GM12878 (cell line): ENCODE data around the gene RBMX2. TPM values are rescaled to one million over a fixed set of nuclear protein-coding genes. Genes with fewer than 3 reads are reported as not detected.

Experiments
- ATAC-seq: fragments of 200-7000 bp; cut with Tn5 transposase; 3 replicates; pipeline ENCODE4 v1.9.1; 2020; ENCODE audit warnings: mild to moderate bottlenecking, moderate library complexity
- BruUV-seq: library from RNA; stranded (reverse); fragments of 400-500 nt; replicated peaks from 2 replicates; lab custom pipeline; 2021; lab: Mats Ljungman, UMichigan
- CTCF ChIA-PET: fragments of 300-600 bp; sonication (Branson Sonifier 250); formaldehyde crosslinking; extraction: SDS; loops from one replicate; lab custom pipeline; 2021; ENCODE audit warnings: inconsistent platforms; lab: Yijun Ruan, JAX
- POLR2A ChIA-PET: fragments of 350-600 bp; formaldehyde crosslinking; extraction: SDS; loops from one replicate; lab custom pipeline; 2021; ENCODE audit warnings: inconsistent platforms; lab: Charles Lee
- RAD21 ChIA-PET: fragments of 300-600 bp; sonication (Branson Sonifier 250); formaldehyde crosslinking; loops from one replicate; lab custom pipeline; 2023; ENCODE audit warnings: antibody characterized with exemption; ENCODE audit not compliant: unreplicated experiment; lab: Charles Lee
- SMC1A ChIA-PET: fragments of 300-600 bp; sonication (Branson Sonifier 250); formaldehyde crosslinking; loops from one replicate; lab custom pipeline; 2023; ENCODE audit not compliant: unreplicated experiment, uncharacterized antibody; lab: Charles Lee
- DNase-seq: peaks from one replicate; pipeline ENCODE4 v3.0.0-alpha.2; 2011; ENCODE audit warnings: low read depth, low spot score
- FAIRE-seq: peaks from 3 replicates; lab custom pipeline; 2011; peaks lifted over from hg19 to GRCh38; lab: Jason Lieb, UNC
- H2AFZ ChIP-seq: 2 replicates; pipeline ENCODE4 v1.6.0; 2011; ENCODE audit warnings: low read depth, low read length, control low read depth; ENCODE audit not compliant: control insufficient read depth
- H3K27ac ChIP-seq: 2 replicates; pipeline ENCODE4 v1.5.1; 2011; ENCODE audit warnings: control low read depth; ENCODE audit not compliant: control insufficient read depth, insufficient read depth
- H3K27me3 ChIP-seq, 2 experiments: replicated peaks in 1 of 2; 2 replicates each; pipeline versions ENCODE4 v1.6.0 to v1.6.1; 2011; ENCODE audit warnings: low read length in 1 of 2; ENCODE audit not compliant: control insufficient read depth in 2 of 2, insufficient read depth in 2 of 2
- H3K36me3 ChIP-seq, 2 experiments: 2 replicates each; pipeline ENCODE4 v1.5.1; 2011; ENCODE audit warnings: low read length in 1 of 2; ENCODE audit not compliant: control insufficient read depth in 2 of 2, insufficient read depth in 2 of 2
- H3K4me1 ChIP-seq: 2 replicates; pipeline ENCODE4 v1.6.1; 2011; ENCODE audit warnings: mild to moderate bottlenecking, low read length, moderate library complexity, mixed read lengths; ENCODE audit not compliant: control insufficient read depth, insufficient read depth
- H3K4me2 ChIP-seq: 2 replicates; pipeline ENCODE4 v1.6.0; 2011; ENCODE audit warnings: control low read depth; ENCODE audit not compliant: control insufficient read depth, insufficient read depth
- H3K4me3 ChIP-seq: fragments of 200-600 bp; sonication (generic); 2 replicates; pipeline ENCODE4 v1.5.1; 2016
- H3K79me2 ChIP-seq: 2 replicates; pipeline ENCODE4 v1.6.0; 2011; ENCODE audit warnings: low read length; ENCODE audit not compliant: control insufficient read depth, insufficient read depth
- H3K9ac ChIP-seq: 2 replicates; pipeline ENCODE4 v1.8.0; 2011; ENCODE audit warnings: low read length, control low read depth, mixed read lengths; ENCODE audit not compliant: control insufficient read depth, insufficient read depth
- H3K9me3 ChIP-seq: replicated peaks from 3 replicates; pipeline ENCODE4 v1.5.1; 2011; ENCODE audit warnings: mild to moderate bottlenecking, low read length; ENCODE audit not compliant: control insufficient read depth, insufficient read depth
- H4K20me1 ChIP-seq: 2 replicates; pipeline ENCODE4 v1.6.0; 2011; ENCODE audit not compliant: control insufficient read depth, insufficient read depth
- DPF2 ChIP-seq: fragments of 450-650 bp; IDR thresholded peaks from 2 replicates; pipeline ENCODE4 v1.6.1; 2017; ENCODE audit warnings: mild to moderate bottlenecking
- IKZF1 ChIP-seq: fragments of 450-650 bp; conservative IDR thresholded peaks from 2 replicates; pipeline ENCODE4 v1.6.1; 2017; ENCODE audit warnings: antibody characterized with exemption, mild to moderate bottlenecking
- MEF2A ChIP-seq: IDR thresholded peaks from 2 replicates; pipeline ENCODE4 v1.6.1; 2011; ENCODE audit warnings: low read depth, mild to moderate bottlenecking, low read length, moderate library complexity; ENCODE audit not compliant: insufficient read depth
- NR2F1 ChIP-seq: fragments of 450-650 bp; conservative IDR thresholded peaks from 2 replicates; pipeline ENCODE4 v1.6.1; 2017; ENCODE audit warnings: mild to moderate bottlenecking
- POLR2AphosphoS5 ChIP-seq: IDR thresholded peaks from 2 replicates; pipeline ENCODE4 v1.6.1; 2011; ENCODE audit warnings: mild to moderate bottlenecking, low read length, inconsistent platforms
- RELB ChIP-seq: fragments of 450-650 bp; IDR thresholded peaks from 2 replicates; pipeline ENCODE4 v1.6.1; 2017; ENCODE audit warnings: low read depth, mild to moderate bottlenecking, moderate library complexity
- SIN3A ChIP-seq: IDR thresholded peaks from 2 replicates; pipeline ENCODE4 v1.6.1; 2012; ENCODE audit warnings: low read depth, low read length, improper control_type of control experiment
- SIX5 ChIP-seq: IDR thresholded peaks from 2 replicates; pipeline ENCODE4 v1.6.1; 2011; ENCODE audit warnings: mild to moderate bottlenecking, low read depth, low read length, moderate library complexity; ENCODE audit not compliant: severe bottlenecking
- SUZ12 ChIP-seq: fragments of 200-600 bp; sonication (generic); IDR thresholded peaks from one replicate; pipeline ENCODE4 v1.6.1; 2018; ENCODE audit warnings: antibody characterized with exemption, mild to moderate bottlenecking; ENCODE audit not compliant: unreplicated experiment
- WRNIP1 ChIP-seq: IDR thresholded peaks from 2 replicates; pipeline ENCODE4 v1.6.1; 2011; ENCODE audit warnings: low read depth, low read length, improper control_type of control experiment, borderline replicate concordance
- YBX1 ChIP-seq: fragments of 450-650 bp; IDR thresholded peaks from 2 replicates; pipeline ENCODE4 v1.6.1; 2016; ENCODE audit warnings: antibody characterized with exemption
- YY1 ChIP-seq: IDR thresholded peaks from 2 replicates; pipeline ENCODE4 v1.6.1; 2011; ENCODE audit warnings: low read depth, mild to moderate bottlenecking, low read length
- ZBED1 ChIP-seq: IDR thresholded peaks from 2 replicates; pipeline ENCODE4 v1.6.1; 2016; ENCODE audit warnings: borderline replicate concordance
- ZNF217 ChIP-seq: fragments of 450-650 bp; IDR thresholded peaks from 2 replicates; pipeline ENCODE4 v1.6.1; 2017; ENCODE audit warnings: antibody characterized with exemption, mild to moderate bottlenecking
- ZNF24 ChIP-seq: fragments of 450-650 bp; IDR thresholded peaks from 2 replicates; pipeline ENCODE4 v1.6.1; 2017; ENCODE audit warnings: antibody characterized with exemption, mild to moderate bottlenecking
- WGBS: methylation state at CpG from one replicate; pipeline ENCODE4 v1.1.6; 2016; ENCODE audit warnings: low lambda C conversion rate; ENCODE audit not compliant: insufficient replicate concordance, insufficient coverage; ENCODE audit errors: missing lambda C conversion rate; 5-methylcytosine and 5-hydroxymethylcytosine counted together
- in situ Hi-C: fragments of 300-500 bp; cut with MboI; formaldehyde crosslinking; loops from 9 replicates; pipeline ENCODE4 v1.14.3; 2018; ENCODE audit warnings: mixed read lengths
- intact Hi-C: fragments of 100-400 bp; cut with micrococcal nuclease; formaldehyde crosslinking; loops from one replicate; pipeline ENCODE4 v1.14.2; 2022; ENCODE audit not compliant: unreplicated experiment
- polyA plus RNA-seq, 11 experiments: library from polyadenylated mRNA; depleted of rRNA in 4 of 11; unstranded in 6 of 11; stranded (reverse) in 5 of 11; fragments of >200 nt; fragmentation: Nextera tagmentation in 4 of 11; fragmentation: Illumina TruSeq in 1 of 11; extraction: Ambion mirVana in 4 of 11; extraction: Trizol in 1 of 11; gene quantifications; 1 replicate in 1 of 11; 2 replicates in 10 of 11; pipeline versions ENCODE4 v1.2.1 to v1.2.3, GENCODE V29; 2011 to 2016; ENCODE audit warnings: inconsistent platforms in 2 of 11, missing spikeins in 2 of 11, low read depth in 1 of 11
- total RNA-seq, 4 experiments: library from RNA; depleted of rRNA in 3 of 4; stranded (reverse); fragments of >200 nt in 3 of 4; fragmentation: Illumina TruSeq in 1 of 4; extraction: Trizol in 1 of 4; gene quantifications; 2 replicates each; pipeline versions ENCODE4 v1.2.1 to v1.2.3, GENCODE V29; 2013 to 2021
- TF ChIP-seq, protein P1 (sequence below): IDR thresholded peaks from 2 replicates; pipeline ENCODE4 v1.6.1; 2011; ENCODE audit warnings: low read depth, mild to moderate bottlenecking, low read length, moderate library complexity, borderline replicate concordance; ENCODE audit errors: extremely low read depth
- TF ChIP-seq, protein P2 (sequence below): fragments of 450-650 bp; IDR thresholded peaks from 2 replicates; pipeline ENCODE4 v1.6.1; 2016; ENCODE audit warnings: mild to moderate bottlenecking, moderate library complexity, borderline replicate concordance

Gene RBMX2
- total and polyA plus RNA-seq, 10 of the 15 experiments (the other 5 are each of a cell fraction or from before 2014, with no cell fraction given) = 18.9 to 56.0 (median 32.6) TPM

- no peak for TF ChIP-seq SUZ12
- TF ChIP-seq ZNF24 = no peak
- TF ChIP-seq WRNIP1 = no peak
- TF ChIP-seq, protein P1, sequence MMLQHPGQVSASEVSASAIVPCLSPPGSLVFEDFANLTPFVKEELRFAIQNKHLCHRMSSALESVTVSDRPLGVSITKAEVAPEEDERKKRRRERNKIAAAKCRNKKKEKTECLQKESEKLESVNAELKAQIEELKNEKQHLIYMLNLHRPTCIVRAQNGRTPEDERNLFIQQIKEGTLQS = no peak
- TF ChIP-seq, protein P2, sequence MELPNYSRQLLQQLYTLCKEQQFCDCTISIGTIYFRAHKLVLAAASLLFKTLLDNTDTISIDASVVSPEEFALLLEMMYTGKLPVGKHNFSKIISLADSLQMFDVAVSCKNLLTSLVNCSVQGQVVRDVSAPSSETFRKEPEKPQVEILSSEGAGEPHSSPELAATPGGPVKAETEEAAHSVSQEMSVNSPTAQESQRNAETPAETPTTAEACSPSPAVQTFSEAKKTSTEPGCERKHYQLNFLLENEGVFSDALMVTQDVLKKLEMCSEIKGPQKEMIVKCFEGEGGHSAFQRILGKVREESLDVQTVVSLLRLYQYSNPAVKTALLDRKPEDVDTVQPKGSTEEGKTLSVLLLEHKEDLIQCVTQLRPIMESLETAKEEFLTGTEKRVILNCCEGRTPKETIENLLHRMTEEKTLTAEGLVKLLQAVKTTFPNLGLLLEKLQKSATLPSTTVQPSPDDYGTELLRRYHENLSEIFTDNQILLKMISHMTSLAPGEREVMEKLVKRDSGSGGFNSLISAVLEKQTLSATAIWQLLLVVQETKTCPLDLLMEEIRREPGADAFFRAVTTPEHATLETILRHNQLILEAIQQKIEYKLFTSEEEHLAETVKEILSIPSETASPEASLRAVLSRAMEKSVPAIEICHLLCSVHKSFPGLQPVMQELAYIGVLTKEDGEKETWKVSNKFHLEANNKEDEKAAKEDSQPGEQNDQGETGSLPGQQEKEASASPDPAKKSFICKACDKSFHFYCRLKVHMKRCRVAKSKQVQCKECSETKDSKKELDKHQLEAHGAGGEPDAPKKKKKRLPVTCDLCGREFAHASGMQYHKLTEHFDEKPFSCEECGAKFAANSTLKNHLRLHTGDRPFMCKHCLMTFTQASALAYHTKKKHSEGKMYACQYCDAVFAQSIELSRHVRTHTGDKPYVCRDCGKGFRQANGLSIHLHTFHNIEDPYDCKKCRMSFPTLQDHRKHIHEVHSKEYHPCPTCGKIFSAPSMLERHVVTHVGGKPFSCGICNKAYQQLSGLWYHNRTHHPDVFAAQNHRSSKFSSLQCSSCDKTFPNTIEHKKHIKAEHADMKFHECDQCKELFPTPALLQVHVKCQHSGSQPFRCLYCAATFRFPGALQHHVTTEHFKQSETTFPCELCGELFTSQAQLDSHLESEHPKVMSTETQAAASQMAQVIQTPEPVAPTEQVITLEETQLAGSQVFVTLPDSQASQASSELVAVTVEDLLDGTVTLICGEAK = no peak
Observed at GRCh38 chrX:130416785-130417184, 15.0 kb downstream of the RBMX2 start (continued).

DNA sequence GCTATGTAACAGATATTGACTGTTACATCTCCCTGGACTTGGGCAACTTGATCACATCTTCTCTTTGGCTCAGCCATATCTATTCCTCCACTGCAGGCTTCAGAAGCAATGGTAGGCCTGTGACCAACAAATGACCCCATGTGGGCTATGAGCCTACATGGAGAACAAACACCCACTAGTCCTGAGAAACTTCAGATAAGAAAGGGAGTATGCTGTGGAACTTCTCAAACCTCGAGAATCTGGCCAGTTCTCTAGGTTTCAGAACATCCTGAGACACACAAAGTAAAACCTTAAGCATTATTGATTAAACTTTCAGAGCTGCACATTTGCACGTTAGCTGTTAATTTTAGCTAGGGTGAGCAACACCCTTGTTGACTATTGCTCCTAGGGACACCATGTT lies 16.3 kb downstream of the RBMX2 start:
- Histone ChIP-seq H3K79me2 (no peaks in the 10 kb centered on the region), H2AFZ (no peak overlapping the region), H3K4me1 (no peaks in the 10 kb centered on the region), H3K4me2 (no peak overlapping the region), H3K9me3 (no peaks in the 10 kb centered on the region), H3K27ac (no peak overlapping the region), H3K9ac (no peak overlapping the region), H4K20me1 (no peaks in the 10 kb centered on the region), H3K36me3 (no peaks in the 10 kb centered on the region; a peak in 1 of 4 replicates), H3K27me3 (no peaks in the 10 kb centered on the region), H3K4me3 (no peak overlapping the region)
- intact Hi-C loops = no loop called here
- ChIA-PET SMC1A (no interaction called here), CTCF (no interaction called here), RAD21 (no interaction called here), POLR2A (no interaction called here)
- 4% methylated on average over 2 of the region's 2 CpGs for WGBS
- FAIRE-seq (no peak), DNase-seq (no peak), ATAC-seq (no peak)
- BruUV-seq = no TSS peak
- in situ Hi-C loops = no loop called here
- TF ChIP-seq DPF2 = no peak
- TF ChIP-seq YBX1 = no peak
- no peak for TF ChIP-seq NR2F1
- no peak for TF ChIP-seq RELB
- TF ChIP-seq IKZF1 = no peak
- TF ChIP-seq ZBED1 = no peak
- TF ChIP-seq SIX5 = no peak
- no peak for TF ChIP-seq MEF2A
- no peak for TF ChIP-seq ZNF217
- TF ChIP-seq, protein P1 = no peak
- no peak for TF ChIP-seq SUZ12
- TF ChIP-seq POLR2AphosphoS5 = no peak
- no peak for TF ChIP-seq YY1
- no peak for TF ChIP-seq SIN3A
